ENCODE data around the gene C2CD2.

C2CD2 gene

GRCh38 chr21:41851090-41851790 lies 102.6 kb downstream of the C2CD2 start:
- no peak for TF ChIP-seq CTCF (IDR thresholded peaks at IDR 0.05; ENCODE audit: low read length, missing control alignments)
- DNase-seq (ENCODE audit: low read depth), result no peak
- no peak overlapping the region for H3K4me3 ChIP-seq (replicated peaks; ENCODE audit: low read depth, low read length)

- TF ChIP-seq CTCF (IDR thresholded peaks at IDR 0.05; ENCODE audit: low read length, missing control alignments), result no peak
- no peak for DNase-seq (ENCODE audit: low read depth)
- no peak overlapping the region for H3K4me3 ChIP-seq (replicated peaks; ENCODE audit: low read depth, low read length)
Measured at GRCh38 chr21:41850085-41850484, 103.7 kb downstream of the C2CD2 start.

- H3K4me3 ChIP-seq (replicated peaks; ENCODE audit: low read depth, low read length), result no peak overlapping the region
- no peak for DNase-seq (ENCODE audit: low read depth)
- TF ChIP-seq CTCF (IDR thresholded peaks at IDR 0.05; ENCODE audit: low read length, missing control alignments), result no peak
Measured at GRCh38 chr21:41848958-41849580, 104.7 kb downstream of the C2CD2 start.

- TF ChIP-seq CTCF (IDR thresholded peaks at IDR 0.05; ENCODE audit: low read length, missing control alignments), result no peak
- no peak for DNase-seq (ENCODE audit: low read depth)
- H3K4me3 ChIP-seq (replicated peaks; ENCODE audit: low read depth, low read length), result no peak overlapping the region
Measured at GRCh38 chr21:41848533-41848932, 105.3 kb downstream of the C2CD2 start.

- H3K4me3 ChIP-seq (replicated peaks; ENCODE audit: low read depth, low read length), result no peak overlapping the region
- no peak for TF ChIP-seq CTCF (IDR thresholded peaks at IDR 0.05; ENCODE audit: low read length, missing control alignments)
- DNase-seq (ENCODE audit: low read depth), result no peak
Measured at GRCh38 chr21:41847066-41847804, 106.6 kb downstream of the C2CD2 start.

- H3K4me3 ChIP-seq (replicated peaks; ENCODE audit: low read depth, low read length), result no peak overlapping the region
- TF ChIP-seq CTCF (IDR thresholded peaks at IDR 0.05; ENCODE audit: low read length, missing control alignments), result no peak
- DNase-seq (ENCODE audit: low read depth), result no peak
Measured at GRCh38 chr21:41846536-41846935, 107.3 kb downstream of the C2CD2 start.

All from fibroblast of pulmonary artery (primary cell).